ENCODE results near the gene ABHD6. TPM values are rescaled to one million over a fixed set of nuclear protein-coding genes. Genes with fewer than 3 reads are reported as not detected.

Gene ABHD6, protein sequence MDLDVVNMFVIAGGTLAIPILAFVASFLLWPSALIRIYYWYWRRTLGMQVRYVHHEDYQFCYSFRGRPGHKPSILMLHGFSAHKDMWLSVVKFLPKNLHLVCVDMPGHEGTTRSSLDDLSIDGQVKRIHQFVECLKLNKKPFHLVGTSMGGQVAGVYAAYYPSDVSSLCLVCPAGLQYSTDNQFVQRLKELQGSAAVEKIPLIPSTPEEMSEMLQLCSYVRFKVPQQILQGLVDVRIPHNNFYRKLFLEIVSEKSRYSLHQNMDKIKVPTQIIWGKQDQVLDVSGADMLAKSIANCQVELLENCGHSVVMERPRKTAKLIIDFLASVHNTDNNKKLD
- total RNA-seq (1 to 10 TPM; 2.0 to 7.2 (median 5.1) TPM), polyA plus RNA-seq (1 to 10 TPM; 1.7 to 5.7 (median 2.5) TPM)
- long read RNA-seq, donor 1, partial matches to known transcripts: 0 of 2 reads
- long read RNA-seq, donor 1, other reads (novel, unspliced or antisense): 0 of 2 reads
- long read RNA-seq, donor 2, transcript ABHD6-205 (10 exons, 2,482 nt): major isoform, 7 of 18 reads
- long read RNA-seq, donor 2, partial matches to known transcripts: 0 of 18 reads
- long read RNA-seq, donor 2, other reads (novel, unspliced or antisense): 7 of 18 reads

GRCh38 chr3:58237238-58237940, at the start of gene ABHD6:
ABHD6 (plus strand) TSS chr3:58237792; CDS start chr3:58256587, 18,795 bp downstream.
- Histone ChIP-seq H3K4me3 (peak within 1 kb of the TSS; percentile 92), H3K36me3 (ENCODE audit: insufficient read depth in 1 of 2, low read depth in 1 of 2) (no peaks in the 10 kb centered on the region), H3K4me1 (peaks cover 14% of the 10 kb centered on the region), H3K27ac (peak within 1 kb of the TSS; percentile 74), H3K9me3 (no peaks in the 10 kb centered on the region), H3K27me3 (ENCODE audit: insufficient read depth in 3 of 3, low read length in 2 of 3) (no peaks in the 10 kb centered on the region)
- WGBS, 3 donors: 0 to 1% (median 1%) methylated on average over 31 to 77 of the region's 77 CpGs
- TF ChIP-seq, protein P1, sequence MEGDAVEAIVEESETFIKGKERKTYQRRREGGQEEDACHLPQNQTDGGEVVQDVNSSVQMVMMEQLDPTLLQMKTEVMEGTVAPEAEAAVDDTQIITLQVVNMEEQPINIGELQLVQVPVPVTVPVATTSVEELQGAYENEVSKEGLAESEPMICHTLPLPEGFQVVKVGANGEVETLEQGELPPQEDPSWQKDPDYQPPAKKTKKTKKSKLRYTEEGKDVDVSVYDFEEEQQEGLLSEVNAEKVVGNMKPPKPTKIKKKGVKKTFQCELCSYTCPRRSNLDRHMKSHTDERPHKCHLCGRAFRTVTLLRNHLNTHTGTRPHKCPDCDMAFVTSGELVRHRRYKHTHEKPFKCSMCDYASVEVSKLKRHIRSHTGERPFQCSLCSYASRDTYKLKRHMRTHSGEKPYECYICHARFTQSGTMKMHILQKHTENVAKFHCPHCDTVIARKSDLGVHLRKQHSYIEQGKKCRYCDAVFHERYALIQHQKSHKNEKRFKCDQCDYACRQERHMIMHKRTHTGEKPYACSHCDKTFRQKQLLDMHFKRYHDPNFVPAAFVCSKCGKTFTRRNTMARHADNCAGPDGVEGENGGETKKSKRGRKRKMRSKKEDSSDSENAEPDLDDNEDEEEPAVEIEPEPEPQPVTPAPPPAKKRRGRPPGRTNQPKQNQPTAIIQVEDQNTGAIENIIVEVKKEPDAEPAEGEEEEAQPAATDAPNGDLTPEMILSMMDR (IDR thresholded peaks at IDR 0.05): no peak
- intact Hi-C loops (cut with DNase I): loop anchor here (2.0 to 10.0 kb wide), 3 partner anchors 61 to 583 kb away; no protein-coding TSS in a partner anchor
- DNase-seq (peak; percentile 79 to 88), ATAC-seq (peak; percentile 90 to 94 (median 94))

- Histone ChIP-seq H3K4me1 (no peaks in the 10 kb centered on the region), H3K4me3 (no peak overlapping the region), H3K27me3 (ENCODE audit: insufficient read depth in 3 of 3, low read length in 2 of 3) (no peaks in the 10 kb centered on the region), H3K27ac (no peak overlapping the region), H3K9me3 (no peaks in the 10 kb centered on the region), H3K36me3 (ENCODE audit: insufficient read depth in 1 of 2, low read depth in 1 of 2) (no peaks in the 10 kb centered on the region)
- WGBS, 3 donors: 76 to 81% (median 79%) methylated on average over 6 of the region's 6 CpGs
- TF ChIP-seq, protein P1 (IDR thresholded peaks at IDR 0.05): no peak
- intact Hi-C loops (cut with DNase I): loop anchor here (5.0 to 10.0 kb wide), 2 partner anchors 227 to 349 kb away; partner anchors contain the start of gene ACOX2 (in 1 of the 2)
- ATAC-seq (no peak), DNase-seq (no peak)
These were observed 49.4 kb upstream of the ABHD6 start for GRCh38 chr3:58188173-58188564.

DNA sequence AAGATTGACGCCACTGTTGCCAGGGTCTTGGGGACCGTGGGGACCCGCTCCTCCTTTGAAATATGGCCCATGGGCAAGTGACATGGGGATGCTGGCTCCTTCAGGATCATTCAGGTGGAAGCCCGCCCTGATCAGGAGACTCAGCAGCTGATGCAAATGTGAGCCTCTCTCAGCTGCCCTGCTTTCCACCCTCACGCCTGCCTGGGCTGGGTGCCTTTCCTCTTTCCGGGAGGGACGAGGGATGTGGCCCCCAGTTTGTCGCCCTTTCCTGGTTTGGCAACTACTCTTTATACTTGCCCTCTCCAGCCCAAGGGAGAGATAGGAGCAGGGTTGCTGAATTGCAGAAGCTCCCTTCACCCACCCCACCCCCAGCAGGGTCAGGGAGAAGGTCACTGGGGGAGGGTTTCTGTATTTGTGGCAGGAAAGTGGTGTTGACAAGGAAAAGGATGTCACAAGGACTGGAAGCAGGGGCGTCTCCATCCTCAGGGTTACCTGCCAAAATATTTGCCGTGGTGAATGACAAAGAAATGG, 48.6 kb upstream of the ABHD6 start:
- no peaks in the 10 kb centered on the region for H3K4me1 ChIP-seq
- TF ChIP-seq, protein P1 (IDR thresholded peaks at IDR 0.05): no peak
- intact Hi-C loops (cut with DNase I): loop anchor here (5.0 to 10.0 kb wide), 2 partner anchors 226 to 348 kb away; partner anchors contain the start of gene ACOX2 (in 1 of the 2)
- DNase-seq: no peak
- WGBS, 3 donors: 62 to 69% (median 65%) methylated on average over 10 of the region's 10 CpGs
- H3K36me3 ChIP-seq (ENCODE audit: insufficient read depth in 1 of 2, low read depth in 1 of 2): no peaks in the 10 kb centered on the region
- no peak for ATAC-seq
- no peaks in the 10 kb centered on the region for H3K9me3 ChIP-seq
- H3K4me3 ChIP-seq: no peak overlapping the region
- H3K27me3 ChIP-seq (ENCODE audit: insufficient read depth in 3 of 3, low read length in 2 of 3): no peaks in the 10 kb centered on the region
- H3K27ac ChIP-seq: no peak overlapping the region

- TF ChIP-seq, protein P1 (IDR thresholded peaks at IDR 0.05): no peak
- ATAC-seq (no peak), DNase-seq (no peak)
- Histone ChIP-seq H3K36me3 (ENCODE audit: insufficient read depth in 1 of 2, low read depth in 1 of 2) (no peaks in the 10 kb centered on the region), H3K27me3 (ENCODE audit: insufficient read depth in 3 of 3, low read length in 2 of 3) (no peaks in the 10 kb centered on the region), H3K9me3 (no peaks in the 10 kb centered on the region), H3K4me3 (no peak overlapping the region), H3K4me1 (no peaks in the 10 kb centered on the region), H3K27ac (no peak overlapping the region)
- 75 to 80% (median 79%) methylated on average over 5 of the region's 5 CpGs for WGBS, 3 donors
- intact Hi-C loops (cut with DNase I): loop anchor here (5.0 to 10.0 kb wide), 2 partner anchors 225 to 348 kb away; partner anchors contain the start of gene ACOX2 (in 1 of the 2)
These were observed 47.9 kb upstream of the ABHD6 start for GRCh38 chr3:58189691-58190090.
